Tibial nerve (tissue), 4 donors: ENCODE results near the gene MCRS1.

ENCODE experiments used
- EP300 ChIP-seq, 2 donors: sonication (generic); formaldehyde crosslinking; IDR thresholded peaks; one replicate each; pipeline ENCODE4 v1.6.1; 2017; ENCODE audit warnings: antibody characterized with exemption in 2 of 2, mild to moderate bottlenecking in 1 of 2
- POLR2A ChIP-seq, 2 donors: fragments of 450-650 bp; IDR thresholded peaks; one replicate each; pipeline ENCODE4 v1.6.1; 2017; ENCODE audit warnings: antibody characterized with exemption in 2 of 2, mild to moderate bottlenecking in 2 of 2, moderate library complexity in 2 of 2
- TF ChIP-seq, protein P1 (sequence below), 5 experiments: fragments of 200-600 bp in 3 of 5; fragments of 450-650 bp in 2 of 5; sonication (generic) in 3 of 5; IDR thresholded peaks; one replicate each; pipeline ENCODE4 v1.5.1; 2016 to 2019; ENCODE audit warnings: antibody characterized with exemption in 5 of 5, mild to moderate bottlenecking in 3 of 5, moderate library complexity in 2 of 5

- TF ChIP-seq, protein P1, sequence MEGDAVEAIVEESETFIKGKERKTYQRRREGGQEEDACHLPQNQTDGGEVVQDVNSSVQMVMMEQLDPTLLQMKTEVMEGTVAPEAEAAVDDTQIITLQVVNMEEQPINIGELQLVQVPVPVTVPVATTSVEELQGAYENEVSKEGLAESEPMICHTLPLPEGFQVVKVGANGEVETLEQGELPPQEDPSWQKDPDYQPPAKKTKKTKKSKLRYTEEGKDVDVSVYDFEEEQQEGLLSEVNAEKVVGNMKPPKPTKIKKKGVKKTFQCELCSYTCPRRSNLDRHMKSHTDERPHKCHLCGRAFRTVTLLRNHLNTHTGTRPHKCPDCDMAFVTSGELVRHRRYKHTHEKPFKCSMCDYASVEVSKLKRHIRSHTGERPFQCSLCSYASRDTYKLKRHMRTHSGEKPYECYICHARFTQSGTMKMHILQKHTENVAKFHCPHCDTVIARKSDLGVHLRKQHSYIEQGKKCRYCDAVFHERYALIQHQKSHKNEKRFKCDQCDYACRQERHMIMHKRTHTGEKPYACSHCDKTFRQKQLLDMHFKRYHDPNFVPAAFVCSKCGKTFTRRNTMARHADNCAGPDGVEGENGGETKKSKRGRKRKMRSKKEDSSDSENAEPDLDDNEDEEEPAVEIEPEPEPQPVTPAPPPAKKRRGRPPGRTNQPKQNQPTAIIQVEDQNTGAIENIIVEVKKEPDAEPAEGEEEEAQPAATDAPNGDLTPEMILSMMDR (IDR thresholded peaks at IDR 0.05): no peak
- TF ChIP-seq EP300 (IDR thresholded peaks at IDR 0.05) (no peak), POLR2A (IDR thresholded peaks at IDR 0.05) (no peak)
Observed at GRCh38 chr12:49582850-49583249, 14.9 kb upstream of the MCRS1 start.
